GM18502 (cell line): ENCODE measurements around the gene CSHL1.

Source experiments
- ATAC-seq: cut with Tn5 transposase; IDR thresholded peaks from one replicate; pipeline ENCODE4 v1.9.1; 2021; ENCODE audit warnings: mild to moderate bottlenecking; ENCODE audit not compliant: unreplicated experiment, poor library complexity

The CSHL1 gene

GRCh38 chr17:63911041-63911635, at the start of gene CSHL1:
CSHL1 (minus strand) TSS chr17:63911258; CDS start chr17:63911196, 62 bp downstream.
- no peak for ATAC-seq

GRCh38 chr17:63960430-63960829, 49.4 kb upstream of the CSHL1 start:
- no peak for ATAC-seq

- no peak for ATAC-seq
Observed at GRCh38 chr17:63960006-63960405, 48.9 kb upstream of the CSHL1 start.

GRCh38 chr17:63956296-63956920, 45.4 kb upstream of the CSHL1 start:
- ATAC-seq, result no peak

GRCh38 chr17:63955791-63956190, 44.7 kb upstream of the CSHL1 start:
- no peak for ATAC-seq

- ATAC-seq, result no peak
Observed at GRCh38 chr17:63955232-63955631, 44.2 kb upstream of the CSHL1 start.

GRCh38 chr17:63954402-63955063, 43.5 kb upstream of the CSHL1 start:
- ATAC-seq, result peak; percentile 65

GRCh38 chr17:63950940-63951907, 40.2 kb upstream of the CSHL1 start:
- no peak for ATAC-seq

- no peak for ATAC-seq
Observed at GRCh38 chr17:63949576-63950250, 38.7 kb upstream of the CSHL1 start.

GRCh38 chr17:63948521-63948920, 37.5 kb upstream of the CSHL1 start:
- no peak for ATAC-seq

GRCh38 chr17:63947711-63948330, 36.8 kb upstream of the CSHL1 start:
- no peak for ATAC-seq

- peak; percentile 79 for ATAC-seq
Observed at GRCh38 chr17:63946440-63947363, 35.6 kb upstream of the CSHL1 start.

- ATAC-seq, result no peak
Observed at GRCh38 chr17:63945784-63946439, 34.9 kb upstream of the CSHL1 start.

GRCh38 chr17:63944736-63945499, 33.9 kb upstream of the CSHL1 start:
- no peak for ATAC-seq

- ATAC-seq, result no peak
Observed at GRCh38 chr17:63943745-63944144, 32.7 kb upstream of the CSHL1 start.

GRCh38 chr17:63942309-63942985, 31.4 kb upstream of the CSHL1 start:
- no peak for ATAC-seq

GRCh38 chr17:63941751-63942150, 30.7 kb upstream of the CSHL1 start:
- ATAC-seq, result no peak
